ENCODE measurements around the gene JADE3.

GRCh38 chrX:46953597-46953996, 41.4 kb downstream of the JADE3 start:
- TF ChIP-seq EZH2 (IDR thresholded peaks at IDR 0.05; ENCODE audit: insufficient read depth, low read length) (no peak), CTCF (IDR thresholded peaks at IDR 0.05; ENCODE audit: insufficient read depth, low read depth, low read length) (no peak)

Measured in astrocyte (in vitro differentiated cells and primary cell).